Activated naive CD4-positive, alpha-beta T cell (primary cell): ENCODE measurements around the gene LILRB5.
"Not testable (repeated sequence)": the region's sequence is repeated elsewhere in the genome, so short reads cannot be mapped to it uniquely, and the experiment has no call there.

ENCODE experiments used
- DNase-seq, 4 experiments: peaks; one replicate each; lab custom pipeline; 2025; lab: John Stamatoyannopoulos, UW

LILRB5 gene

DNA sequence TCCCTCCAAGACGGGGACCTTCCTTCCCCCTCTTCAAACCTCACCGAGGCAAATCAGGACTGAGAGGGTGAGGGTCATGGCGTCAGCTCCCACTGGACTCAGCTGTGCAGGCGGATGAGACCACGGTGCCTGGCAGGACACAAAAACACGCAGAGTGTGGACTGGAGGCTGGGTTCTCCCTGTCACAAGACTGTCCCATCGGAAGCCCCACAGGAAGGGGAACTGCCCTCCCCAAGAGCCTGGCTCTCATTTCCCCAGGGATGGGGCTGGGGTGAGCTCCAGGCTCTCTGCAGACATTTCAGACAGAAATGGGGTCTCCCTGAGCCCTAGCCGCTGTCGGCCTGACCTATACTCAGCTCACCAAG, at the start of gene LILRB5:
LILRB5 (minus strand) TSS at position 158 of the 365 bp plus-strand sequence; CDS start at position 78, 80 bp downstream.
- no peak for DNase-seq

- no peak for DNase-seq
Observed at GRCh38 chr19:54305141-54305540, 48.1 kb upstream of the LILRB5 start.

DNA sequence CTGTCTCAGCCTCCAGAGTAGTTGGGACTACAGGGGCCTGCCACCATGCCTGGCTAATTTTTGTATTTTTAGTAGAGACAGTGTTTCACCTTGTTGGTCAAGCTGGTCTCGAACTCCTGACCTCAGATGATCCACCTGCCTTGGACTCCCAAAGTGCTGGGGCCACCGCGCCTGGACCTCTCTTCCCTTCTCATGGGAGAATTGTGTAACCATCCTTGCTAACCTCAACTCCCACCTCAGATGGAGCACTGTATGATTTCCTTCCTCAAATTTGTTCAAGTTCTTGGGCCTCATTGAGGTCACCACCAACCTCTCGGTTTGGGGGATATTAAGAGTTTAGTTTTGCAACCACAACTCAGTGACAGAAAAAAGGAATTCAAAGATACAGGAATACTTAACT, 45.2 kb upstream of the LILRB5 start:
- no peak for DNase-seq

- DNase-seq: no peak
Observed at GRCh38 chr19:54299515-54299914, 42.4 kb upstream of the LILRB5 start.

DNA sequence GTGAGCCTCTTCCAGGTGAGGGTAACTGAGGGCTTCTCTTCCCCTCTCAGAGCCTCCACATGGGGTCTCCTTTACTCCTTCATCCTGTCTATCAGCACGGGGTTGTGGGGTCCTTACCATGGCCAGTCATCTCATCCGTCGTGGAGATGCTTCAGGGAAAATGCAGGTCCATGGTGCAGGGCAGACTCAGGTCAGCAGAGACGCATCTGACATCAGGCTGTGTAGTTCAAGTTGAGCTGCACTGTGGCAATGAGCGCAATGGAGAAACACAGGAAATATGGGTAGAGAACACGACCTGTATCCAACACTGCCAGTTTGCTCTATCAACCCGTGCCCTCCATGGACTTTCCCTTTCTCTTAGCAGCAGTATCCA, 42.0 kb upstream of the LILRB5 start:
- no peak for DNase-seq

DNA sequence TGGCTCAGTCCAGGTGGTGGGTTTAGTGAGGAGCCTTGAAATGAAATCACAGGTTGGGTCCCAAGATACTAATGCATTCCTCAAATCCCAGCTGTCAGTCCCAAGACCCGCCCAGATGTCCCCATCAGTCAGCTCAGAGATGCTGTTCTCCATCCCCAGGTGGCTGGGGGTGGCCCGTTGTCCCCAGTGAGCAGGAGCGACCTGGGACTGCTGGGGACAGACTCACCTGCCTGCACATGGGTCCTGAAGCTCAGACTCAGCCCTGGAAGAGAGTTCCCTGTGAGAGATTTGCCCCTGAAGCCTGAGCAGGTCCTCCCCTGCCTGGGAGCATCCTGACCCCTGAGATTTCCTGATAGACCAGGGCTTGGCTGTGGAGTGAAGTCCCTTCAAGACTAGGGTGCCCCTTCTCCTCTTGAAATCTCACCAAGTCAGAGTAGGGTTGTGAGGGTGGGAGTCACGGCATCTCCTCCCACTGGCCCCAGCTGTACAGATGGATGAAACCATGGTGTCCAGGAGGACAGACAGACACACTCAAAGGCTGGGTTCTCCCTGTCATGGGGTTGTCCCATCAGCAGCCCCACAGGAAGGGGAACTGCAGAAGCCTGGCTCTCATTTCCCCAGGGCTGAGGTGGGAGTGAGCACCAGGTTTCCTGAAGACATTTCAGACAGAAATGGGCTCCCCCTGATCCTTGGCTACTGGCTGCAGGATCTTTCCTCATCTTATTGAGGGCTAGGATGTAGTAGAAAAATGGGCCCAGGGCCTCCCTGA, 41.5 kb upstream of the LILRB5 start:
- no peak for DNase-seq

DNA sequence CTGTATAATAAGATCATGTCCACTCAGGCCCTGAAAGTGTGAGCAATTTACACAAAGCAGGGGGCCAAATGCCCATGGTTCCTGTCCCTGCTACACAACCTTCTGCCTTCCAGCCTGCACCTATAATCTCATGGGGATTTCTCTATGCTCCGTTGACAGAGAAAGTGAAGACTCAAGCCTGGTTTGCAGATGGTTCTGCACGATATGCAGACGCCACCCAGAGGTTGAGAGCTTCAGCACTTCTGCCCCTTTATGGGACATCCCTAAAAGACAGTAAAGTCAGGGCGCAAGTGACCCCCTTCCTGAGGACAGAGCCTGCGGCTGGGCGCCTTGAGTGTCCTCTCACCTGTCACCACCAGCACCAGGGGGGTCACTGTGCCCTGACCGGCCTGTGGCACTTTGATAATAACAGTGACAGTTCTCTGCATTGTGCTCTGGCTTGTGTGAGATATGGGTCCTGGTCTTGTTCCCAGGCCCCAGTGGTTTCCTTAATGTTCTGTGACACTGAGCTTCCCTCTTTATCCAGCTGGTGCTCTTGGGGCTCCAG, 40.8 kb upstream of the LILRB5 start:
- DNase-seq: no peak

- DNase-seq: no peak
Observed at GRCh38 chr19:54294539-54294938, 37.5 kb upstream of the LILRB5 start.

- not testable (repeated sequence) for DNase-seq
Observed at GRCh38 chr19:54289160-54289559, 32.1 kb upstream of the LILRB5 start.

DNA sequence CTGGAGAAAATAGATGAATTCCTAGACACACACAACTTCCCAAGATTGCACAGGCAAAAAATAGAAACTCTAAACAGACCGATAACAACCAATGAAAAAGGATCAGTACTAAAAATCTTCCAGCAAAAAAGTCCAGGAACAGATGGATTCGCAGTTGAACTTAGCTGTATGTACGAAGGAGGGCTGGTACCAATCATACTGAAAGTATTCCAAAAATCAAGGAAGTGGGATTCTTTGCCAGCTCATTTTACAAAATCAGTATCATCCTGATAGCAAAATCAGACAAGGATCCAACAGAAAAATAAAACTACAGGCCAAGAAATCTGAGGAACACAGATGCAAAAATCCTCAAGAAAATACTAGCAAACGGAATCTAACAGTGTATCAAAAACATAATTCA, 30.4 kb upstream of the LILRB5 start:
- DNase-seq: no peak

DNA sequence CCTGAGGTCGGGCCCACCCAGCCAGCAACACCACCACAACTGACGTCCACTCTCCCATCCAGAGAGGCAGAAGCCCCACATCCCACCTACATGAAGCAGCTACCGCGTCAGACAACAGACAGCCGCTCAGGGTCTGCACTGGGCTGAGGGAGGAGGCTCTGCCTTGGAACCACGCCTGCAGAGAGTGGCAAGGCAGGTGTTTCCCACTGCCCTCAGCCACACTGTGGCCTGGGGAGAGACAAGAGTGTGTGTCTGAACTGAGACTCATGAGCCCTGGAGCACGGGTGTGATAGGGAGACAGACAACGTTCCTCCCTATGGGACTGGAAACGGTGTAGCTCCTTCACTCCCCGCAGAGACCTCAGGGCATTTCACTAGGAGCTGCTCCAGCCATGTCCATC, 29.2 kb upstream of the LILRB5 start:
- not testable (repeated sequence) for DNase-seq

DNA sequence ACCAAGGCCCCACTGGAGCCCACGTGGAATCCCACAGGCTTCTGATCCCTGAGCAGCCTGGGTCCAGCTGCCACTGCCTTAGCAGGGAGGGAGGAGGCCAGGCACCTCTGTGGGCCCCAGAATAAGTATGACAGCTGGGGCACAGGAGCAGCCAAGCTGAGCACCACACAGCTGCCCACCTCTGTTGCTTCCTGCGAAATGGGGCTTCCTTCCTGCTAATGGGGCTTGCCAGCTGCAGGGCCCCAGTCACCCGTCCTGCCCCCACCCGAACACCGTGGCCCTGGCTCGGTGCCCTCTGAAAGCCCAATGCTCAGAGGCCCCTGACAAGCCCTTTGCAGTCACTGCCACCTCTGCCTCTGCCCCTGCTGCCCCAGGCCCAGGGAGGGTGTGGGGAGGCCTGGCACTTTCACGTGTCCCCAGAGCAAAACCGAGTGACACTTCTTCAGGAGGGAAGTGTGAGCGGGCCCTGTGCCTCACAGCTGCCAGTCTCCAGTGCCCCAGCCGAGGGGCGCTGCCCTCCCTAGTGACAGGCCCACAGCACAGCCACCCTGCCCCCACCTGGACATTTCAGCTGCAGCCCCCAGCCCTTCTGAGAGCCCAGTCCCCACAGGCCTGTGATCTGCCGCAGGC, 28.5 kb upstream of the LILRB5 start:
- DNase-seq: not testable (repeated sequence)

DNA sequence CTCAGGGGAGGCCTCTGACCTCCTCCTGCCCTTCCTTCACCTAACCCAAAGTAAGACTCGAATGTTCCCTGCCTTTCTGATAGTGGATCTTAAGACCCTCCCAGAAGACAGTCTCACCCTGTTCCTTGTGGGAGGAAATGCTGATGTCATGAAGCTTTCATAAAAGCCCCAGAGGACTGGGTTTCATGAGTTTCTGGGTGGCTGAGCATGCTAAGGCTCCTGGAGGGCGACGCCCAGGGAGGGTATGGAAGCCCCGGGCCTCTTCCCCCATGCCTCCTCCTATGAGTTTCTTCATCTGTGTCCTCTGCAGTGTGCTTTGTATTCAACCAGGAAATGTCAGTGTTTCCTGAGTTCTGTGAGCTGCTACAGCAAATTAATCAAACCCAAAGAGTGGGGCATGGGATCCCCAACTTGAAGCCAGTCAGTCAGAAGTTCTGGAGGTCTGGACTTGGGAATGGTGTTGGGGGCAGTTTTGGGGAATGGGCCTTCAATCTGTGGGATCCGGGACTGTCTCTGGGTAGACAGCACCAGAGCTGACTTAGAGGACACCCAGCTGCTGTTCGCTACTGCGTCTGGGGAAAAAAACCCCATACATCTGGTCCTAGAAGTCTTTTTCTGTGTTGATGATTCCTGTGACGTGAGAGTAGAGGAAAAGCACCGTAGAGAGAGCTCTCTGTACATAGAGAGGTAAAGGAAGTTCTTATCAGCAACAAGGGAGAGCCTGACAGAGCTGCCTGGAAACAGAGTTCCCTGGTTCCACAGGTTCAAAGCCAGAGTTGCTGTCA, 25.8 kb upstream of the LILRB5 start:
- DNase-seq: no peak

DNA sequence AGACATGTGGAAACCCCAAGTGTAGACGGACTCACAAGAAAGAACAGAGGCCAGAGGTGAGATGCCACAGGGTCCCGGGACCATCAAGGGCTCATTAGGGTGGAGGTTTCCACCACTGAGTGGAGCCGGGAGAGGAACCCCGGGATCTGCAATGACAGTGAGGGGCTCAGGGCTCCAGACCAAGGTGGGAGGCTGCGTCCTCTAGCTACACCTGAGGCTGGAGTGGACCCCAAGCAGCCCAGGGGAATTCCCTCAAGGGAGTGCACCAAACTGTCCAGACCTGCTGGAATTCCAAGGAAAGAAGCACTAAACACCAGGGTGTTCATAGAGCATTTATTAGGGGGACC, 24.6 kb upstream of the LILRB5 start:
- DNase-seq: not testable (repeated sequence)

- no peak for DNase-seq
Observed at GRCh38 chr19:54281007-54281728, 24.1 kb upstream of the LILRB5 start, which contains the start of gene LILRB2. Gene LILRB2 (minus strand): TSS chr19:54281110. CDS start chr19:54280496, 614 bp downstream.

DNA sequence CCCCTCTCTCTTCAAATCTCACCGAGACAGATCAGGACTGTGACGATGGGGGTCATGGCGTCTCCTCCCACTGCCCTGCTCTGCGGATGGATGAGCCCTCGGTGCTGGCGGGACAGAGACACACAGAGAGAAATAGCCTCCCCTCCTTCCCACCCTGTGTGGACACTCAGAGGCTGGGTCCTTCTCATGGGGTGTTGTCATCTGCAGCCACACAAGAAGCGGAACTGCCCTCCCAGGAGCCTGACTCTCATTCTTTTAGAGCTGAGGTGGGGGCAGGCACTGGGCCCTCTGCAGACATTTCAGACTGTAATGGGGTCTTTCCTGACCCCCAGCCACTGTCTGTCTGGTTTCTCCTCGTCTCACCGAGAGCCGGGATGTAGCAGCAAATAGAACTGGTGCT, 23.4 kb upstream of the LILRB5 start:
- DNase-seq: not testable (repeated sequence)

GRCh38 chr19:54280025-54280424, 23.0 kb upstream of the LILRB5 start:
- DNase-seq: not testable (repeated sequence)

GRCh38 chr19:54279406-54279962, 22.4 kb upstream of the LILRB5 start:
- DNase-seq: no peak

DNA sequence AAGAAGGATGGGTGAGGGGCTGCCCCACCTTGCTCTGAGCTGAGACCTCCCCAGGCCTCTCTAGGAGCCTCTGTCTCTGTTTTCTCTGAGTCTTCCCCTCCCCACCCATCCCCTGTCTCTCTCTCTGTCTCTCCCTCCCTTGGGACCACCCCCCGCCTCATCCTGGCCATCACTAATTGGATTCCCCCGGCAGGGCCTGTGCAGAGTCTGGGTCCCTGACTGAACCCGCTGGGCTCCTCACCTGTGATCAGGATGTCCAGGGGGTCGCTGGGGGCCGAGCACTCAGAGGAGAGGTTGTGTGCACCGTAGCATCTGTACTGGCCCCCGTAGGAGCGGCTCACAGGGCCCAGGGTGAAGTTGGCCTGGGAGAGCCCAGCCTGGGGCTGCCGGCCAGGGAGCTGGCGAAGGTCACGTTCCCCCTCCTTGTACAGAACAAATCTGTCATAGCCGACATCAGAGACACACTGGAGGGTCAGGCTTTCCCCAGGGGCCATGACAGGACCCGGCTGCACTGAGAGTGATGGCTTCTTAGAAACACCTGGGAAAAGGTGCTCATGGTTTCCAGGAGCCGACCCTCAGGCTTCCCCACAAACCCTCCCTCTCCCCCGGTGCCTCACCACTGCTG, 21.6 kb upstream of the LILRB5 start:
- DNase-seq: not testable (repeated sequence)

DNA sequence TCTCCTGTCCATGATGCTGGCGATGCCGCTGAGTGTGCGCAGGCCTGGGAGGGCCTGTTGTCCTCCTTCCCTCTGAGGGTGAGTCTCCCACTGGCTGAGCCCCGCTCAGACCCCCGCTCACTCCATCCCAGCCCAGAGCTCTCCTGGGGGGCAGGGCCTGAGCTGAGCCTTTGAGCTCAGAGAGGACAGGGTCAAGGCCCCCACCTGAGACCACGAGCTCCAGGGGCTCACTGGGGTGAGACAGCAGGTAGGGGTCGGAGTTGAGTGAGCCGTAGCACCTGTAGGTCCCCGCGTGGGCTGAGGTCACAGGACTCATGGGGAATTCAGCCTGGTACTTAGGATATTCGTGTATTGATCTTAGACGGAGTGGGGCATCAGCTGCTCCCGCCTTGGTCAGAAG, 21.0 kb upstream of the LILRB5 start:
- not testable (repeated sequence) for DNase-seq

DNA sequence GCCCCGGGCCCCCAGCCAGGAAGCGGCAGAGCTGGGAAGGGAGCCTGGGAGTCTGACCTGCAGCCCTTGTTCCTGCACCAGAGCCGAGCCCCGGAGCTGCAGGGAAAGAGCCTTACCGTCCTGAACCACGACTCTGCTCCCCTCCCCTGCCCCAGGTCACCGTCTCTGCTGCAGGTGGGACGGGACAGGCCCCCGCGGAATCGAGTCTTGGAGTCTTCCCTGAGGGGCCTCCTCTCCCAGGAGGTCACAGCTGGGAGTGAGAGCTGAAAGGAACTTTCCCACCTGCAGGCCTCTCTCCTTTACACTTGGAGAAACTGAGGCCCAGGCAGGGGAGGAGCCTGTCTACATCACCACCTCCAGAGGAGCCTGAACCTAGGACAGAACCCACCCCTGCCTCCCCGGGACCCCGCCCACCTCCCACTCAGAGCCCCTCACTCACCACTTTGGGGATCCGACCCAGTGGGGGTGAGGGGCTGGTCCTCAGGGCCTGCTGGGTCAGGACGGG, 20.1 kb upstream of the LILRB5 start:
- DNase-seq: not testable (repeated sequence)
